ENCODE measurements around the gene RTP1.

DNA sequence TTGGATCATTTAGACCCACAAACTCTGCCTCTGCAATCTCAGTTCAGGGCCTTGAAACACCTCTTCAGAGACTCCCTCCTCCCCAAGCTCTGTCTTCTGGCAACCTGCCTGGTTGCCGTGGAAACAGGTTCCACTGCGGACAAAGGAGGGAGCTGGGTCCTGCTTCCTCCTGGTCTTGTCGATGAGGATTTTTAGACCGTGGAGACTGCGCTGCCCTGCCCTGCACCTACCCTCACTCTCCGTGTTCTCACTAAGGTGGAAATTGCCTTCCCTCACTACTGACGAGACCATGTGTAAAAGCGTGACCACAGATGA is at the start of gene RTP1:
- TF ChIP-seq, protein P1, sequence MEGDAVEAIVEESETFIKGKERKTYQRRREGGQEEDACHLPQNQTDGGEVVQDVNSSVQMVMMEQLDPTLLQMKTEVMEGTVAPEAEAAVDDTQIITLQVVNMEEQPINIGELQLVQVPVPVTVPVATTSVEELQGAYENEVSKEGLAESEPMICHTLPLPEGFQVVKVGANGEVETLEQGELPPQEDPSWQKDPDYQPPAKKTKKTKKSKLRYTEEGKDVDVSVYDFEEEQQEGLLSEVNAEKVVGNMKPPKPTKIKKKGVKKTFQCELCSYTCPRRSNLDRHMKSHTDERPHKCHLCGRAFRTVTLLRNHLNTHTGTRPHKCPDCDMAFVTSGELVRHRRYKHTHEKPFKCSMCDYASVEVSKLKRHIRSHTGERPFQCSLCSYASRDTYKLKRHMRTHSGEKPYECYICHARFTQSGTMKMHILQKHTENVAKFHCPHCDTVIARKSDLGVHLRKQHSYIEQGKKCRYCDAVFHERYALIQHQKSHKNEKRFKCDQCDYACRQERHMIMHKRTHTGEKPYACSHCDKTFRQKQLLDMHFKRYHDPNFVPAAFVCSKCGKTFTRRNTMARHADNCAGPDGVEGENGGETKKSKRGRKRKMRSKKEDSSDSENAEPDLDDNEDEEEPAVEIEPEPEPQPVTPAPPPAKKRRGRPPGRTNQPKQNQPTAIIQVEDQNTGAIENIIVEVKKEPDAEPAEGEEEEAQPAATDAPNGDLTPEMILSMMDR (conservative IDR thresholded peaks at IDR 0.05; ENCODE audit: low read length), result no peak
- no peak for TF ChIP-seq EZH2phosphoT487 (IDR thresholded peaks at IDR 0.05; ENCODE audit: borderline replicate concordance)
